ENCODE results near the gene FAM114A2.

Gene FAM114A2

GRCh38 chr5:154077696-154078095 lies 39.0 kb upstream of the FAM114A2 start:
- no peak overlapping the region for H3K27ac ChIP-seq
- no peak for TF ChIP-seq CTCF (conservative IDR thresholded peaks at IDR 0.05)

DNA sequence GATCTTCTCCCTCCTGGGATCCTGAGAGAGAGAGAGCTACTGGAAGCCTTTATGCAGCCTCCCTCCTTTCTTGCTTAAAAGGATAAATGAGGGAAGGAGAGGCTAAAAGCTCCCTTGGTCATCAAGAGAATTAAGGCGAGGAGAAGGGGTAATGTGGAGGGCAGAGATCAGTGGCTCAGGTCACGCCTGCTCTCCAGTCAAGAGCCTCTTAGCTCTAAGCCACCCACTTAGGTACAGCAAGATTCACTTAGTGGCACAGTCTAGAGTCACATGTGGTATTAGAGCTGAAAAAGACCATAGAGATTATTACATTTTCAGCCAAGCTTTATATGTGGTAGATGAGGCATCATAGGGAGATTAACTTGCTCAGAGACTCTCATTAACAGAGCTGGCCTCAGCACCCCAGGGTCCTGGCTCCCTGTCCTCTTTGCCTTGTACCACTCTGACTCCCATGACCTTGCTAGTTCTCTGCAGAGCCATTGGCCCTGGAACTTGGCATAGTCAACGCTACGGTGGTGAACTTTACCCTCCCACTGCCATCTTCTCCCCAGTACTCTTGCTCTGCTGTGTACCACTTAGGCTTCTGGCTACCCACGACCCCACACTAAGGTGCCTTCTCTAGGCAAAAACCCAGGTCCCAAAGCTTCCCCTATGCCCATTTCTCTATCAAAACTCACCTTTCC lies 37.7 kb upstream of the FAM114A2 start:
- no peak overlapping the region for H3K27ac ChIP-seq
- TF ChIP-seq CTCF (conservative IDR thresholded peaks at IDR 0.05): no peak

GRCh38 chr5:154072414-154073171 lies 33.9 kb upstream of the FAM114A2 start:
- TF ChIP-seq CTCF (conservative IDR thresholded peaks at IDR 0.05): peak; percentile 84
- peak overlapping the region; percentile 59 for H3K27ac ChIP-seq

DNA sequence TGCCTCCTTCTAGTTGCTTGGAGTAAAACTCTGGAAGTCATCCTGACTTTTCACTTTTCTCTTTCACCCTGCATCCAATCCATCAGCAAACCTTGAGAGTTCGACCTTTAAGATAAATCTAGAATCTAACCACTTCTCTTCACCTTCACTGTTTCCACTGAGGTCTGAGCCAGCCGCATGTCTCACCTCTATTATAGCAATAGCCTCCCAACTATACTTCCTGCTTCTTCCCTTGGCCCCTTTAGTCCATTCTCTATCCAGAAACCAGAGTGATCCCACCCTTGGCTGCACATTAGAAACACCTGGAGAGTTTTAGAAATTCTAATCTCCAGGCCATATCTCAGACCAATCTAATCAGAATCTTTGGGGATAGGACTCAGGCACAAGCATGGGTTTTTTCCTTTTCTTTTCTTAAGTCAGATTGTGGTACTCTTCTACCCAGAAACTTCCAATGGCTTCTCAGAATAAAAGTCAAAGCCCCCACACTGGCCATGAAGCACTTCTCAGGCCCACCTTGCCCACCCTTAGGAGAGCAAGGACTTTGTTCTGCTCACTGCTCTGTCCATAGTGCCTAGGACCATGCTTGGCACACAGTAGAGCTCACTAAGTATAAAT lies 33.2 kb upstream of the FAM114A2 start:
- H3K27ac ChIP-seq: peak overlapping the region; percentile 59; the same call in 1 of the 2 replicates
- no peak for TF ChIP-seq CTCF (conservative IDR thresholded peaks at IDR 0.05)

DNA sequence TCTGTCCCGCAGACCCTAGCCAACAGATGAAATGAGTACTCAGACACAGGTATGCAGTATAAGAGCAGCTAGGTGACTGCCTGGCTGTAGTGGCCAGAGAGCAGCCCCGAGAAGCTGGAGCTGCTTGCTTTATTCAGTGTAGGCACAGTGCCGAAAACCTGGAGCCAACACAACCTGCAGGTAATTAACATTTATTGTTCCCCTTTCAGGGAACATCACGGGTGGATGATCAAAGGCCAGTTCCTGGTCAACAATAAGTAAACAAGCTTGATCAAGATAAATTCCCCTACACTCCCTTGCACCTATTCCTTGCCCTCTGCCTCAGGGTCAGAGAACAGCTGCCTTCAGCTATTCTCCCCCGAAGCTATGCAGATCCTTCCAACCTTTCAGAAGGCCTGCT lies 31.1 kb upstream of the FAM114A2 start:
- H3K27ac ChIP-seq: peak overlapping the region; percentile 53

DNA sequence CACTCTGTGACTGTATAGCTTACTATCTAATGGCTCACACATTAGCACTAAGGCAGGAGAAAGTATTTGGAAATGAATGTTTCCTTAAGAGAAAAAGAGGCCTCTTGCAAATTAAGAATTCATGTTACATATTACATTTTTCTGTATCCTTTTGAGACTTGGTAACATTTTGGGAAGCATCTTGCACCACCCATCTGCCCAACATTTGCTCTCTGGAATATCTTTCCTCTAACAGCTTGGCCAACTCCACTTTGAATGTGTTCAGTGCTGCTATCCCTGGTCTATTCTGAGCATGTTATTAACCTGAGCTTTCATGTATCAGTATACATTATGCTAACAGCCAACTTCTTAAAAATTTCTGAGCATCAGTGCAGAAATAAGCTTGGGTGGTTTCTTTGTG lies 27.3 kb upstream of the FAM114A2 start:
- TF ChIP-seq CTCF (conservative IDR thresholded peaks at IDR 0.05): no peak

DNA sequence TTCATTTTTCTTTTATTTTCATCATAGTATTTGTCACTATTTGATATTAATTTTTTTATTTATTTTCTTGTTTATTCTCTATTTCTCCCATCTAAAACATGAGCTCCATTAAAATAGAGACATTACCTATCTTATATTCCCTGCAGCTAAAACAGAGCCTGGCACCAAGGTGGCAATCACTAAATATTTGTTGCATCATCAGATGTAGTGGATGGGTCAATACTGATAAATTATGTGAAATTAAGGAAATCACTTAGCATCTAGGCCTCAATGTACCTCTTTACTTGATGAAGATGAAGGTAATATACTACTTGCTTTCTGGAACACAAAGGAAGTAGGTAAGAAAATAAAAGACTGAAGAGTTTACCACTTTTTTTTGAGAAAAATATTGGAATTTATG lies 24.7 kb upstream of the FAM114A2 start:
- TF ChIP-seq CTCF (conservative IDR thresholded peaks at IDR 0.05): no peak

More for the DNA sequence above, 27.3 kb upstream of the FAM114A2 start:
- H3K27ac ChIP-seq: no peak overlapping the region

More for the DNA sequence above, 24.7 kb upstream of the FAM114A2 start:
- H3K27ac ChIP-seq: no peak overlapping the region

All from VCaP (cell line).